KMS-11 (cell line): ENCODE results near the gene KDM6B.

Source experiments
- H2AFZ ChIP-seq: fragments of 200-600 bp; sonication (generic); 2 replicates; pipeline ENCODE4 v1.6.1; 2016; ENCODE audit warnings: antibody characterized with exemption, mixed run types, low read depth
- H3K27ac ChIP-seq: fragments of 200-600 bp; sonication (generic); 2 replicates; pipeline ENCODE4 v1.6.1; 2016; ENCODE audit warnings: mild to moderate bottlenecking, mixed run types
- H3K27me3 ChIP-seq: fragments of 200-600 bp; sonication (generic); 2 replicates; pipeline ENCODE4 v1.6.1; 2017; ENCODE audit warnings: mild to moderate bottlenecking, low read depth, mixed run types, moderate library complexity; ENCODE audit not compliant: insufficient read depth
- H3K36me3 ChIP-seq: fragments of 200-600 bp; sonication (generic); 2 replicates; pipeline ENCODE4 v1.6.1; 2017; ENCODE audit warnings: mild to moderate bottlenecking, mixed run types; ENCODE audit not compliant: insufficient read depth
- H3K4me1 ChIP-seq: fragments of 200-600 bp; sonication (generic); 2 replicates; pipeline ENCODE4 v1.6.1; 2016; ENCODE audit warnings: mild to moderate bottlenecking, low read depth, mixed run types; ENCODE audit not compliant: poor library complexity, severe bottlenecking
- H3K4me2 ChIP-seq: fragments of 200-600 bp; sonication (generic); 2 replicates; pipeline ENCODE4 v1.7.0; 2016; ENCODE audit warnings: mild to moderate bottlenecking, mixed run types
- H3K4me3 ChIP-seq: fragments of 200-600 bp; sonication (generic); IDR thresholded peaks from 2 replicates; pipeline ENCODE4 v1.6.1; 2017; ENCODE audit warnings: low read depth, low read length, mixed read lengths; ENCODE audit not compliant: insufficient read depth
- H3K79me2 ChIP-seq: fragments of 200-600 bp; sonication (generic); 2 replicates; pipeline ENCODE4 v1.6.1; 2016; ENCODE audit warnings: low read depth, mixed run types; ENCODE audit not compliant: insufficient read depth
- H3K9ac ChIP-seq: fragments of 200-600 bp; sonication (generic); 2 replicates; pipeline ENCODE4 v1.6.1; 2016; ENCODE audit warnings: mild to moderate bottlenecking, mixed run types
- H4K20me1 ChIP-seq: fragments of 200-600 bp; sonication (generic); 2 replicates; pipeline ENCODE4 v1.6.1; 2016; ENCODE audit warnings: mild to moderate bottlenecking, mixed run types; ENCODE audit not compliant: insufficient read depth
- CTCF ChIP-seq: fragments of 200-600 bp; sonication (generic); conservative IDR thresholded peaks from 2 replicates; pipeline ENCODE4 v1.6.1; 2017; ENCODE audit warnings: low read depth, mild to moderate bottlenecking, antibody characterized with exemption, low read length, moderate library complexity, mixed read lengths

The KDM6B gene

GRCh38 chr17:7833795-7834541 is at the start of gene KDM6B:
Gene KDM6B, plus strand, starts transcription at chr17:7834217. Its CDS starts 11,338 bp downstream, at chr17:7845555.
- H3K27ac ChIP-seq, result peak within 1 kb of the TSS; percentile 58
- H3K36me3 ChIP-seq, result no peaks in the 10 kb centered on the region
- peak within 1 kb of the TSS; percentile 30; the same call in 1 of the 2 replicates for H3K9ac ChIP-seq
- TF ChIP-seq CTCF, result no peak
- 0 out of 2 replicates have a peak within 1 kb of the TSS, but pooled peaks have one; percentile 29 for H3K4me2 ChIP-seq
- peaks cover 10% of the 10 kb centered on the region for H3K4me1 ChIP-seq
- no peak within 1 kb of the TSS for H3K4me3 ChIP-seq
- H3K79me2 ChIP-seq, result no peaks in the 10 kb centered on the region
- H3K27me3 ChIP-seq, result no peaks in the 10 kb centered on the region
- no peak within 1 kb of the TSS; the same call in 1 of the 2 replicates for H2AFZ ChIP-seq
- H4K20me1 ChIP-seq, result no peaks in the 10 kb centered on the region

- no peak overlapping the region for H3K27ac ChIP-seq
- no peak overlapping the region for H3K9ac ChIP-seq
- no peak overlapping the region for H3K4me2 ChIP-seq
- no peak for TF ChIP-seq CTCF
- H2AFZ ChIP-seq, result no peak overlapping the region
- H3K27me3 ChIP-seq, result no peaks in the 10 kb centered on the region
- no peaks in the 10 kb centered on the region for H3K79me2 ChIP-seq
- H3K36me3 ChIP-seq, result no peaks in the 10 kb centered on the region
- H4K20me1 ChIP-seq, result no peaks in the 10 kb centered on the region
- H3K4me1 ChIP-seq, result no peaks in the 10 kb centered on the region
- H3K4me3 ChIP-seq, result no peak overlapping the region
Measured at GRCh38 chr17:7786866-7787265, 47.2 kb upstream of the KDM6B start.

GRCh38 chr17:7789131-7789530 is 44.9 kb upstream of the KDM6B start:
- no peak for TF ChIP-seq CTCF
- H2AFZ ChIP-seq, result no peak overlapping the region
- H3K27me3 ChIP-seq, result no peaks in the 10 kb centered on the region
- H3K4me3 ChIP-seq, result no peak overlapping the region
- H3K27ac ChIP-seq, result no peak overlapping the region
- no peak overlapping the region for H3K4me2 ChIP-seq
- no peaks in the 10 kb centered on the region for H4K20me1 ChIP-seq
- H3K4me1 ChIP-seq, result no peaks in the 10 kb centered on the region
- H3K9ac ChIP-seq, result no peak overlapping the region
- no peaks in the 10 kb centered on the region for H3K79me2 ChIP-seq
- H3K36me3 ChIP-seq, result no peaks in the 10 kb centered on the region

GRCh38 chr17:7790150-7790549 is 43.9 kb upstream of the KDM6B start:
- H2AFZ ChIP-seq, result no peak overlapping the region
- H3K27me3 ChIP-seq, result no peaks in the 10 kb centered on the region

More at GRCh38 chr17:7790150-7790549, 43.9 kb upstream of the KDM6B start:
- no peak overlapping the region for H3K4me2 ChIP-seq
- H3K4me1 ChIP-seq, result no peaks in the 10 kb centered on the region
- H3K27ac ChIP-seq, result no peak overlapping the region
- no peak overlapping the region for H3K4me3 ChIP-seq
- no peaks in the 10 kb centered on the region for H3K36me3 ChIP-seq
- TF ChIP-seq CTCF, result no peak
- H3K79me2 ChIP-seq, result no peaks in the 10 kb centered on the region
- no peak overlapping the region for H3K9ac ChIP-seq
- H4K20me1 ChIP-seq, result no peaks in the 10 kb centered on the region
